HEK293 (cell line): ENCODE data around the gene MCF2L.

Source experiments
- CTCF ChIA-PET: fragments of 350-600 bp; formaldehyde crosslinking; extraction: SDS; loops from one replicate; lab custom pipeline; 2021; ENCODE audit warnings: antibody characterized with exemption; lab: Yijun Ruan, JAX
- POLR2A ChIA-PET: fragments of 300-600 bp; formaldehyde crosslinking; extraction: SDS; loops from one replicate; lab custom pipeline; 2020; ENCODE audit warnings: antibody characterized with exemption, inconsistent platforms; lab: Yijun Ruan, JAX
- H3K27ac ChIP-seq: fragments of 200-500 bp; sonication (Bioruptor generic); 2 replicates; pipeline ENCODE4 v1.5.1; 2014; ENCODE audit warnings: low read depth, low read length, control low read depth, inconsistent platforms; ENCODE audit errors: extremely low read depth
- H3K36me3 ChIP-seq, 2 experiments: fragments of 200-500 bp in 1 of 2; sonication (Bioruptor generic) in 1 of 2; 1 replicate in 1 of 2; 2 replicates in 1 of 2; pipeline ENCODE4 v1.5.1; 2014 to 2017; ENCODE audit warnings: inconsistent platforms in 2 of 2, low read length in 2 of 2; ENCODE audit not compliant: control insufficient read depth in 2 of 2, insufficient read depth in 1 of 2
- H3K4me1 ChIP-seq: fragments of 200-500 bp; sonication (Bioruptor generic); 2 replicates; pipeline ENCODE4 v1.5.1; 2014; ENCODE audit warnings: mild to moderate bottlenecking, low read length, inconsistent platforms; ENCODE audit not compliant: control insufficient read depth, insufficient read depth
- H3K4me3 ChIP-seq: 2 replicates; pipeline ENCODE4 v1.5.1; 2011; ENCODE audit warnings: low read depth, mild to moderate bottlenecking, control low read depth, low read length, moderate library complexity
- H3K9me3 ChIP-seq: fragments of 200-500 bp; sonication (Bioruptor generic); 2 replicates; pipeline ENCODE4 v1.5.1; 2014; ENCODE audit warnings: low read depth, low read length, inconsistent platforms; ENCODE audit not compliant: control insufficient read depth, insufficient read depth
- BCL11B ChIP-seq: fragments of 450-650 bp; formaldehyde crosslinking; IDR thresholded peaks from 2 replicates; pipeline ENCODE4 v1.5.1; 2016; ENCODE audit warnings: low read depth, missing biosample characterization, missing genetic modification characterization
- PRDM10 ChIP-seq: fragments of 450-650 bp; formaldehyde crosslinking; IDR thresholded peaks from 2 replicates; pipeline ENCODE4 v1.5.1; 2016; ENCODE audit warnings: missing biosample characterization, missing genetic modification characterization
- PRDM4 ChIP-seq: fragments of 450-650 bp; formaldehyde crosslinking; IDR thresholded peaks from 2 replicates; pipeline ENCODE4 v1.5.1; 2017; ENCODE audit warnings: missing biosample characterization, missing genetic modification characterization
- RBAK ChIP-seq: fragments of 450-650 bp; formaldehyde crosslinking; IDR thresholded peaks from 2 replicates; pipeline ENCODE4 v1.5.1; 2016; ENCODE audit warnings: missing biosample characterization, missing genetic modification characterization
- TRIM28 ChIP-seq: IDR thresholded peaks from 2 replicates; pipeline ENCODE4 v1.6.1; 2011; ENCODE audit warnings: low read length, control low read depth, borderline replicate concordance
- ZBTB21 ChIP-seq: fragments of 450-650 bp; formaldehyde crosslinking; IDR thresholded peaks from 2 replicates; pipeline ENCODE4 v1.5.1; 2017; ENCODE audit warnings: missing biosample characterization, missing genetic modification characterization
- ZNF132 ChIP-seq: fragments of 450-650 bp; formaldehyde crosslinking; IDR thresholded peaks from 2 replicates; pipeline ENCODE4 v1.5.1; 2017; ENCODE audit warnings: missing biosample characterization, missing genetic modification characterization, borderline replicate concordance
- ZNF302 ChIP-seq: fragments of 450-650 bp; formaldehyde crosslinking; IDR thresholded peaks from 2 replicates; pipeline ENCODE4 v1.5.1; 2016; ENCODE audit warnings: missing biosample characterization, missing genetic modification characterization, low read depth
- ZNF335 ChIP-seq: fragments of 450-650 bp; formaldehyde crosslinking; conservative IDR thresholded peaks from 2 replicates; pipeline ENCODE4 v1.5.1; 2016; ENCODE audit warnings: missing biosample characterization, missing genetic modification characterization
- ZNF37A ChIP-seq: fragments of 450-650 bp; IDR thresholded peaks from 2 replicates; pipeline ENCODE4 v1.5.1; 2018; ENCODE audit warnings: missing biosample characterization, missing genetic modification characterization
- ZNF473 ChIP-seq: fragments of 450-650 bp; formaldehyde crosslinking; IDR thresholded peaks from 2 replicates; pipeline ENCODE4 v1.5.1; 2017; ENCODE audit warnings: missing biosample characterization, missing genetic modification characterization
- ZNF670 ChIP-seq: fragments of 450-650 bp; formaldehyde crosslinking; IDR thresholded peaks from 2 replicates; pipeline ENCODE4 v1.5.1; 2016; ENCODE audit warnings: missing biosample characterization, missing genetic modification characterization, low read depth
- ZNF747 ChIP-seq: fragments of 450-650 bp; formaldehyde crosslinking; IDR thresholded peaks from 2 replicates; pipeline ENCODE4 v1.5.1; 2016; ENCODE audit warnings: missing biosample characterization, missing genetic modification characterization
- ZNF830 ChIP-seq: fragments of 450-650 bp; IDR thresholded peaks from 2 replicates; pipeline ENCODE4 v1.5.0; 2018; ENCODE audit warnings: missing biosample characterization, missing genetic modification characterization, low read depth, mild to moderate bottlenecking, moderate library complexity
- ZSCAN4 ChIP-seq: fragments of 450-650 bp; formaldehyde crosslinking; IDR thresholded peaks from 2 replicates; pipeline ENCODE4 v1.5.1; 2017; ENCODE audit warnings: missing biosample characterization, missing genetic modification characterization
- ZXDB ChIP-seq: fragments of 450-650 bp; formaldehyde crosslinking; IDR thresholded peaks from 2 replicates; pipeline ENCODE4 v1.5.1; 2016; ENCODE audit warnings: missing biosample characterization, missing genetic modification characterization

Gene MCF2L

GRCh38 chr13:113145911-113146598, 177.0 kb downstream of the MCF2L start:
- H3K9me3 ChIP-seq = no peaks in the 10 kb centered on the region
- no peak overlapping the region for H3K4me3 ChIP-seq
- no peaks in the 10 kb centered on the region for H3K36me3 ChIP-seq
- ChIA-PET CTCF (no interaction called here), POLR2A (no interaction called here)
- no peaks in the 10 kb centered on the region for H3K4me1 ChIP-seq
- TF ChIP-seq ZSCAN4 (no peak), TRIM28 (no peak), ZNF670 (tag by site-specific recombination) (no peak), PRDM4 (tag by site-specific recombination) (no peak)
- no peak overlapping the region for H3K27ac ChIP-seq

GRCh38 chr13:113146750-113147149, 177.7 kb downstream of the MCF2L start:
- ChIA-PET POLR2A (no interaction called here), CTCF (no interaction called here)
- TF ChIP-seq ZNF37A (tag by site-specific recombination) (no peak), ZNF302 (tag by site-specific recombination) (no peak), RBAK (tag by site-specific recombination) (no peak), ZNF830 (no peak), ZBTB21 (tag by site-specific recombination) (no peak), ZXDB (tag by site-specific recombination) (no peak), ZNF747 (tag by site-specific recombination) (no peak), ZNF473 (tag by site-specific recombination) (no peak), ZNF335 (tag by site-specific recombination) (no peak), BCL11B (tag by site-specific recombination) (no peak), ZNF132 (tag by site-specific recombination) (no peak), PRDM10 (no peak)
- Histone ChIP-seq H3K36me3 (no peaks in the 10 kb centered on the region), H3K9me3 (no peaks in the 10 kb centered on the region), H3K4me3 (no peak overlapping the region), H3K4me1 (no peaks in the 10 kb centered on the region), H3K27ac (no peak overlapping the region)
